OCI-LY1 (cell line): Measurements from ENCODE around the gene NOCT.

Experiments
- EZH2 ChIP-seq: fragments of 200-600 bp; sonication (generic), shearing (Covaris generic); IDR thresholded peaks from 2 replicates; pipeline ENCODE4 v1.8.0; 2017; ENCODE audit warnings: borderline replicate concordance, mixed run types, mild to moderate bottlenecking, antibody characterized with exemption, low read length, moderate library complexity, mixed read lengths
- TF ChIP-seq, protein P1 (sequence below): fragments of 200-600 bp; sonication (generic), shearing (Covaris generic); IDR thresholded peaks from 2 replicates; pipeline ENCODE4 v1.5.1; 2017; ENCODE audit warnings: mild to moderate bottlenecking, antibody characterized with exemption, low read length, moderate library complexity, mixed read lengths

DNA sequence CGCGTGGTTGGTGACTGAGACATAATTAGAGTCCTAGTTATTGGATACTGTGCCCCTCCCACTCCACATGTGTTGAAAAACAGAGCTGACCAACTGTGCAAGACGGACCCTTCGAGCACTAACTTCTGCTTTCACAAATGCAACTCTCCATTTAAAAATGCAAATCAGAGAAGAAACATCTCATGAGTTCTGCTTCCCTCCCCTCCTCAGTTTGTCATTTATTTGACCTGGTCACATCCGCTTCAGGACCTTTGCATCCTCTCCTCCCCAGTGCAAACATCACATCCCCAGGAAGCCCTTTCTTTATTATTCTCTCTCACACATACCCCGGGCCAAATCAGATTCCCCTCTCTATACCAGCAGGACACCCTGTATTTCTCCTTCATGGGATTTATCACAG is 38.1 kb upstream of the NOCT start:
- TF ChIP-seq, protein P1, sequence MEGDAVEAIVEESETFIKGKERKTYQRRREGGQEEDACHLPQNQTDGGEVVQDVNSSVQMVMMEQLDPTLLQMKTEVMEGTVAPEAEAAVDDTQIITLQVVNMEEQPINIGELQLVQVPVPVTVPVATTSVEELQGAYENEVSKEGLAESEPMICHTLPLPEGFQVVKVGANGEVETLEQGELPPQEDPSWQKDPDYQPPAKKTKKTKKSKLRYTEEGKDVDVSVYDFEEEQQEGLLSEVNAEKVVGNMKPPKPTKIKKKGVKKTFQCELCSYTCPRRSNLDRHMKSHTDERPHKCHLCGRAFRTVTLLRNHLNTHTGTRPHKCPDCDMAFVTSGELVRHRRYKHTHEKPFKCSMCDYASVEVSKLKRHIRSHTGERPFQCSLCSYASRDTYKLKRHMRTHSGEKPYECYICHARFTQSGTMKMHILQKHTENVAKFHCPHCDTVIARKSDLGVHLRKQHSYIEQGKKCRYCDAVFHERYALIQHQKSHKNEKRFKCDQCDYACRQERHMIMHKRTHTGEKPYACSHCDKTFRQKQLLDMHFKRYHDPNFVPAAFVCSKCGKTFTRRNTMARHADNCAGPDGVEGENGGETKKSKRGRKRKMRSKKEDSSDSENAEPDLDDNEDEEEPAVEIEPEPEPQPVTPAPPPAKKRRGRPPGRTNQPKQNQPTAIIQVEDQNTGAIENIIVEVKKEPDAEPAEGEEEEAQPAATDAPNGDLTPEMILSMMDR, result no peak
- TF ChIP-seq EZH2, result no peak
